Endodermal cell (in vitro differentiated cells): ENCODE data around the gene MIF. TPM values are rescaled to one million over a fixed set of nuclear protein-coding genes. Genes with fewer than 3 reads are reported as not detected.

Experiments
- DNase-seq: peaks from one replicate; pipeline ENCODE4 v3.0.0-alpha.2; 2017
- H3K27ac ChIP-seq: 2 replicates; pipeline ENCODE4 v1.5.1; 2013; ENCODE audit warnings: mild to moderate bottlenecking, low read depth, low read length, moderate library complexity
- H3K27me3 ChIP-seq: 2 replicates; pipeline ENCODE4 v1.6.1; 2013; ENCODE audit warnings: mild to moderate bottlenecking, low read length, moderate library complexity; ENCODE audit not compliant: insufficient read depth, control insufficient read depth, poor library complexity, severe bottlenecking
- H3K36me3 ChIP-seq: 2 replicates; pipeline ENCODE4 v1.7.0; 2013; ENCODE audit warnings: mild to moderate bottlenecking, low read length, moderate library complexity; ENCODE audit not compliant: control insufficient read depth, insufficient read depth
- H3K4me1 ChIP-seq: one replicate; pipeline ENCODE4 v1.7.0; 2013; ENCODE audit warnings: low read length; ENCODE audit not compliant: control insufficient read depth, insufficient read depth
- H3K4me3 ChIP-seq: 2 replicates; pipeline ENCODE4 v1.5.1; 2013; ENCODE audit warnings: mild to moderate bottlenecking, low read length, moderate library complexity
- H3K9ac ChIP-seq: 2 replicates; pipeline ENCODE4 v1.6.1; 2013; ENCODE audit warnings: mild to moderate bottlenecking, low read length, moderate library complexity; ENCODE audit not compliant: poor library complexity, severe bottlenecking; ENCODE audit errors: extremely low read depth
- H3K9me3 ChIP-seq: 2 replicates; pipeline ENCODE4 v1.6.1; 2013; ENCODE audit warnings: mild to moderate bottlenecking, low read length, moderate library complexity; ENCODE audit not compliant: control insufficient read depth
- H3K27ac Mint-ChIP-seq: 2 replicates; pipeline ENCODE4 v1.8.0; 2020; ENCODE audit warnings: mixed read lengths
- H3K27me3 Mint-ChIP-seq: 2 replicates; pipeline ENCODE4 v1.8.0; 2021; ENCODE audit warnings: mild to moderate bottlenecking, mixed read lengths; ENCODE audit not compliant: insufficient read depth
- H3K36me3 Mint-ChIP-seq: 2 replicates; pipeline ENCODE4 v1.8.0; 2020; ENCODE audit warnings: low read depth, mixed read lengths
- H3K4me1 Mint-ChIP-seq: 2 replicates; pipeline ENCODE4 v1.8.0; 2020; ENCODE audit warnings: mixed read lengths
- H3K4me3 Mint-ChIP-seq: 2 replicates; pipeline ENCODE4 v1.8.0; 2020; ENCODE audit warnings: mild to moderate bottlenecking, moderate library complexity, mixed read lengths
- H3K9me3 Mint-ChIP-seq: 2 replicates; pipeline ENCODE4 v1.8.0; 2020; ENCODE audit warnings: mild to moderate bottlenecking, mixed read lengths
- CTCF ChIP-seq: fragments of 200-600 bp; sonication (generic); conservative IDR thresholded peaks from 2 replicates; pipeline ENCODE4 v1.5.0; 2021; ENCODE audit warnings: antibody characterized with exemption, mild to moderate bottlenecking
- WGBS, 2 experiments: methylation state at CpG; one replicate each; pipeline versions ENCODE4 v1.1.5 to v1.1.7; 2013; ENCODE audit warnings: missing lambda C conversion rate in 2 of 2, mixed read lengths in 1 of 2; ENCODE audit not compliant: insufficient coverage in 1 of 2, insufficient read length in 1 of 2; 5-methylcytosine and 5-hydroxymethylcytosine counted together
- total RNA-seq, 2 donors: library from RNA; stranded (reverse); fragmentation: NEBNext Ultra II Directional in 1 of 2; extraction: Animal tissue kit (Norgen Biotek cat#: 25700) in 1 of 2; gene quantifications; 2 replicates in 1 of 2; 3 replicates in 1 of 2; pipeline ENCODE4 v1.2.1, GENCODE V29; 2021

The MIF gene
- total RNA-seq, 2 donors from 2014 or later = 722 to 753 TPM

GRCh38 chr22:23868580-23868979 lies 25.6 kb upstream of the MIF start:
- Histone ChIP-seq H3K4me3 (no peak overlapping the region), H3K9me3 (no peaks in the 10 kb centered on the region), H3K4me1 (no peaks in the 10 kb centered on the region), H3K9ac (no peak overlapping the region), H3K27me3 (no peaks in the 10 kb centered on the region), H3K36me3 (peaks cover 10% of the 10 kb centered on the region), H3K27ac (no peak overlapping the region)
- 93 to 96% methylated on average over 3 to 4 of the region's 4 CpGs for WGBS, 2 experiments
- H3K27ac Mint-ChIP-seq = no peak overlapping the region
- H3K9me3 Mint-ChIP-seq = no peaks in the 10 kb centered on the region
- no peak overlapping the region for H3K4me3 Mint-ChIP-seq
- H3K36me3 Mint-ChIP-seq = peaks cover 35% of the 10 kb centered on the region
- no peaks in the 10 kb centered on the region for H3K4me1 Mint-ChIP-seq
- H3K27me3 Mint-ChIP-seq = no peaks in the 10 kb centered on the region
- DNase-seq = no peak
- TF ChIP-seq CTCF = no peak

- 90 to 95% methylated on average over 2 to 4 of the region's 4 CpGs for WGBS, 2 experiments
- TF ChIP-seq CTCF = no peak
Measured at GRCh38 chr22:23874871-23875270, 19.3 kb upstream of the MIF start.

GRCh38 chr22:23875801-23876200 lies 18.4 kb upstream of the MIF start:
- Histone ChIP-seq H3K27ac (no peak overlapping the region), H3K4me1 (no peaks in the 10 kb centered on the region), H3K27me3 (no peaks in the 10 kb centered on the region), H3K36me3 (peaks cover 17% of the 10 kb centered on the region), H3K9ac (no peak overlapping the region), H3K9me3 (no peaks in the 10 kb centered on the region), H3K4me3 (no peak overlapping the region)
- Mint-ChIP-seq H3K27ac (no peak overlapping the region), H3K36me3 (peaks cover 15% of the 10 kb centered on the region), H3K27me3 (no peaks in the 10 kb centered on the region), H3K4me3 (no peak overlapping the region), H3K9me3 (no peaks in the 10 kb centered on the region), H3K4me1 (no peaks in the 10 kb centered on the region)
- 90 to 100% methylated on average over 2 of the region's 2 CpGs for WGBS, 2 experiments
- DNase-seq = no peak
- TF ChIP-seq CTCF = no peak

More at GRCh38 chr22:23874871-23875270, 19.3 kb upstream of the MIF start:
- Histone ChIP-seq H3K9ac (no peak overlapping the region), H3K36me3 (peaks cover 17% of the 10 kb centered on the region), H3K4me3 (no peak overlapping the region), H3K27ac (no peak overlapping the region), H3K4me1 (no peaks in the 10 kb centered on the region), H3K9me3 (no peaks in the 10 kb centered on the region), H3K27me3 (no peaks in the 10 kb centered on the region)
- H3K9me3 Mint-ChIP-seq = no peaks in the 10 kb centered on the region
- DNase-seq = no peak
- no peaks in the 10 kb centered on the region for H3K4me1 Mint-ChIP-seq
- H3K27me3 Mint-ChIP-seq = no peaks in the 10 kb centered on the region
- H3K27ac Mint-ChIP-seq = no peak overlapping the region
- H3K36me3 Mint-ChIP-seq = peaks cover 20% of the 10 kb centered on the region
- H3K4me3 Mint-ChIP-seq = no peak overlapping the region
